Midbrain (tissue), 1 donor: Measurements from ENCODE around the gene DNAI2.
"Not testable (repeated sequence)": the region's sequence is repeated elsewhere in the genome, so short reads cannot be mapped to it uniquely, and the experiment has no call there.

Experiments used
- DNase-seq: peaks from one replicate; lab custom pipeline; 2025; lab: John Stamatoyannopoulos, UW

Gene DNAI2

GRCh38 chr17:74274709-74275340, 791 bp downstream of the DNAI2 start:
- DNase-seq: no peak

GRCh38 chr17:74276051-74276476, 2.0 kb downstream of the DNAI2 start:
- DNase-seq: peak; percentile 73

GRCh38 chr17:74276541-74277009, 2.5 kb downstream of the DNAI2 start:
- DNase-seq: peak; percentile 84

GRCh38 chr17:74277935-74278334, 3.9 kb downstream of the DNAI2 start:
- no peak for DNase-seq

GRCh38 chr17:74279617-74280016, 5.6 kb downstream of the DNAI2 start:
- not testable (repeated sequence) for DNase-seq

- DNase-seq: no peak
Observed at GRCh38 chr17:74280093-74280513, 6.1 kb downstream of the DNAI2 start.

- no peak for DNase-seq
Observed at GRCh38 chr17:74281799-74282198, 7.8 kb downstream of the DNAI2 start.

- not testable (repeated sequence) for DNase-seq
Observed at GRCh38 chr17:74282274-74282586, 8.2 kb downstream of the DNAI2 start.

GRCh38 chr17:74282587-74283370, 8.7 kb downstream of the DNAI2 start:
- no peak for DNase-seq

- no peak for DNase-seq
Observed at GRCh38 chr17:74283371-74283673, 9.3 kb downstream of the DNAI2 start.

- no peak for DNase-seq
Observed at GRCh38 chr17:74287031-74287602, 13.1 kb downstream of the DNAI2 start.

- DNase-seq: no peak
Observed at GRCh38 chr17:74288785-74289184, 14.8 kb downstream of the DNAI2 start.

- DNase-seq: no peak
Observed at GRCh38 chr17:74289688-74290087, 15.7 kb downstream of the DNAI2 start.

- no peak for DNase-seq
Observed at GRCh38 chr17:74290340-74290739, 16.3 kb downstream of the DNAI2 start.

- DNase-seq: no peak
Observed at GRCh38 chr17:74292495-74292894, 18.5 kb downstream of the DNAI2 start.

- DNase-seq: no peak
Observed at GRCh38 chr17:74295625-74296547, 21.9 kb downstream of the DNAI2 start.

GRCh38 chr17:74296548-74296936, 22.5 kb downstream of the DNAI2 start:
- peak; percentile 89 for DNase-seq

- no peak for DNase-seq
Observed at GRCh38 chr17:74297941-74298340, 23.9 kb downstream of the DNAI2 start.

GRCh38 chr17:74298778-74299177, 24.7 kb downstream of the DNAI2 start:
- no peak for DNase-seq

- no peak for DNase-seq
Observed at GRCh38 chr17:74299226-74300009, 25.4 kb downstream of the DNAI2 start.

GRCh38 chr17:74303305-74303704, 29.3 kb downstream of the DNAI2 start:
- DNase-seq: no peak
